GM13976 (cell line): ENCODE data around the gene SCNN1A.

Experiments used
- DNase-seq: peaks from one replicate; pipeline ENCODE4 v3.0.0; 2012; ENCODE audit warnings: low spot score
- in situ Hi-C: fragments of 300-500 bp; cut with MboI; formaldehyde crosslinking; loops from one replicate; pipeline ENCODE4 v1.12.0; 2022; ENCODE audit warnings: low sequenced_read_pairs, mixed read lengths, inconsistent platforms; ENCODE audit not compliant: unreplicated experiment
- TF ChIP-seq, protein P1 (sequence below): IDR thresholded peaks from 2 replicates; pipeline ENCODE4 v1.5.1; 2012; ENCODE audit warnings: borderline replicate concordance, mild to moderate bottlenecking; ENCODE audit not compliant: insufficient read depth; ENCODE audit errors: extremely low read depth, missing control alignments, control extremely low read depth

Gene SCNN1A

DNA sequence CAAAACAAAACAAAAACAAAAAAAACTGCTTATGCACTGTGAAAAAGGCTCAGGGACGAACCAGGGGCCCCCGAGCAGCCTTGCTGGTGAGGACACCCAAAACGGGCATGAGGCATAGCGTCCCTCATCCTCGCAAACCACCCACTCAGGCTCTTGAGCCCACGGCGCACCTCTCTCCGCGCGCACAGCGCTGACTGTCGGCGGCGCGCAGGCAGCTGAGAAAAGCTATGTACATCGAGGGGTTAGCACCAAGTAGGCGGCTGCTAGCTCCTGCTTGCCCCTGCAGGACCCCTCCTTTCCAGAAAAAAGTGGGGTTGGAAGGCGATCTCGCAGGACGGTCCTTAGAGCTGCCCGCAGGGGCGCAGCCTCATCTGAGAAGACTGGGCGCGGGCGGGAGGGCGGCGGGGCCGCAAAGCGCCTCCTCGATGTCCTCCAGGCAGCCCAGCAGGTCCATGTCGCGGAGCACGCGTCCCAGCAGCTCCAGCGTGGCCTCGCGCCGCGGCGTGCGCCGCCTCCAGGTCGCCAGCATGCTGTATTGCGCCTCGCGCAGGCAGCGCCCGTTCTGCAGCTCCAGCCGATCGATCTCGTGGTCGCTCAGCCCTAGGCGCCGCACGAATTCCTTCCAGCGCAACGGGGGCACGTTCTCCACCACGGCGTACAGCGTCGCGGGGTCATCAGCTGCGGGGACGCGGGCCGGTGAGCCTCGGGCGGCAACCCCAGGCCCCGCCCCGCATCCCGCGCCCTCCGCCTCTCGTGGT, 46.2 kb downstream of the SCNN1A start:
- TF ChIP-seq, protein P1, sequence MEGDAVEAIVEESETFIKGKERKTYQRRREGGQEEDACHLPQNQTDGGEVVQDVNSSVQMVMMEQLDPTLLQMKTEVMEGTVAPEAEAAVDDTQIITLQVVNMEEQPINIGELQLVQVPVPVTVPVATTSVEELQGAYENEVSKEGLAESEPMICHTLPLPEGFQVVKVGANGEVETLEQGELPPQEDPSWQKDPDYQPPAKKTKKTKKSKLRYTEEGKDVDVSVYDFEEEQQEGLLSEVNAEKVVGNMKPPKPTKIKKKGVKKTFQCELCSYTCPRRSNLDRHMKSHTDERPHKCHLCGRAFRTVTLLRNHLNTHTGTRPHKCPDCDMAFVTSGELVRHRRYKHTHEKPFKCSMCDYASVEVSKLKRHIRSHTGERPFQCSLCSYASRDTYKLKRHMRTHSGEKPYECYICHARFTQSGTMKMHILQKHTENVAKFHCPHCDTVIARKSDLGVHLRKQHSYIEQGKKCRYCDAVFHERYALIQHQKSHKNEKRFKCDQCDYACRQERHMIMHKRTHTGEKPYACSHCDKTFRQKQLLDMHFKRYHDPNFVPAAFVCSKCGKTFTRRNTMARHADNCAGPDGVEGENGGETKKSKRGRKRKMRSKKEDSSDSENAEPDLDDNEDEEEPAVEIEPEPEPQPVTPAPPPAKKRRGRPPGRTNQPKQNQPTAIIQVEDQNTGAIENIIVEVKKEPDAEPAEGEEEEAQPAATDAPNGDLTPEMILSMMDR = no peak
- no peak for DNase-seq
- in situ Hi-C loops = no loop called here

DNA sequence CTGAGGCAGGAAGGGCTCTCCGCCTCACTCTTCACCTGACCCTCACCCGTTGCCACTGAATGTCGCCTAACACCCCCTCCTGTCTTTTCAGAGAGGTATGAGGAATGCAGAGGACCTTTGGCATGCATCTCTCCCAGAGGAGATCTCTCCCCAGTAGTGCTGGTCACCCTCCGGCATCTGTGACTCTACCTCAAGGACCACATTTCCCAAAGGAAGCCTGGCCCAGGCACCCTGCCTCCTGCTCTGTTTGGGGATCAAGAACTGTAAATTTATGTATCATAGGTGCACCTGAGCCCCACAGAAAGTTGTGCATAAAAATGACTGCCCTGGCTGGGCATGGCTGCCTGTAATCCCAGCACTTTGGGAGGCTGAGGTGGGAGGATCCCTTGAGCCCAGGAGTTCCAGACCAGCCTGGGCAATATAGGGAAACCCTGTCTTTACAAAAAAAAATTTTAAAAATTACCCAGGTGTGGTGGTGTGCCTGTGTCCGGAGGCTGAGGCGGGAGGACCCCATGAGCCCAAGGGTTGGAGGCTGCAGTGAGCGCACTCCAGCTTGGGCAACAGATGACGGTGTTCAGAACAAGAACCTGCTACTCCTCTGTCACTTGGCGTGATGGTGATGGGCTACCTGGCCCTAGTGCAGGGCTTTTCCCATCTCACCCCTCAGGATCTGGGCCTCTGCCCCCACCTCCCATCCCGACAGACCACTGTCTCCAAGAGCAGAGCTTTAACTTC, 47.2 kb downstream of the SCNN1A start:
- TF ChIP-seq, protein P1 = no peak
- no peak for DNase-seq
- in situ Hi-C loops = no loop called here

DNA sequence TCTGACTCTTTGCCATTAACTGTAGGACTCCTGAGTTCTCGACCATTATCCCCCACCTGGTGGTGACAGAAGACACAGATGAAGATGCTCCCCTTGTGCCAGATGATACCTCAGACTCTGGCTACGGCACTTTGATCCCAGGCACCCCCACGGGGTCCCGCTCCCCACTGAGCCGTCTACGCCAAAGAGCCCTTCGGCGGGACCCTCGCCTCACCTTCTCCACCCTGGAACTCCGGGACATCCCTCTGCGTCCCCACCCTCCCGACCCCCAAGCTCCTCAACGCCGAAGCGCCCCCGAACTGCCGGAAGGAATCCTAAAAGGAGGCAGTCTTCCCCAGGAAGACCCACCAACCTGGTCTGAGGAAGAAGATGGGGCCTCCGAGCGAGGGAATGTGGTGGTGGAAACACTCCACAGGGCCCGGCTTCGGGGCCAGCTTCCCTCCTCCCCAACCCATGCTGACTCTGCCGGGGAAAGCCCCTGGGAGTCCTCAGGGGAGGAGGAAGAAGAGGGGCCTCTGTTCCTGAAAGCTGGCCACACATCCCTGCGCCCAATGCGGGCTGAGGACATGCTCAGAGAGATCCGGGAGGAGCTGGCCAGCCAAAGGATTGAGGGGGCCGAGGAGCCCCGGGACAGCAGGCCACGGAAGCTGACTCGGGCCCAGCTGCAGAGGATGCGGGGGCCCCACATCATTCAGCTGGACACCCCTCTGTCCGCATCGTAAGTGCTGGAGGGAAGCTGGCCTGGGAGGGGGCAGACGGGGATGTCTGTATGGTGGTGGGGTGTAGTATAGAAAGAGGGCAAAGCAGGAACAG, 47.9 kb downstream of the SCNN1A start:
- TF ChIP-seq, protein P1 = no peak
- no peak for DNase-seq
- in situ Hi-C loops = no loop called here

DNA sequence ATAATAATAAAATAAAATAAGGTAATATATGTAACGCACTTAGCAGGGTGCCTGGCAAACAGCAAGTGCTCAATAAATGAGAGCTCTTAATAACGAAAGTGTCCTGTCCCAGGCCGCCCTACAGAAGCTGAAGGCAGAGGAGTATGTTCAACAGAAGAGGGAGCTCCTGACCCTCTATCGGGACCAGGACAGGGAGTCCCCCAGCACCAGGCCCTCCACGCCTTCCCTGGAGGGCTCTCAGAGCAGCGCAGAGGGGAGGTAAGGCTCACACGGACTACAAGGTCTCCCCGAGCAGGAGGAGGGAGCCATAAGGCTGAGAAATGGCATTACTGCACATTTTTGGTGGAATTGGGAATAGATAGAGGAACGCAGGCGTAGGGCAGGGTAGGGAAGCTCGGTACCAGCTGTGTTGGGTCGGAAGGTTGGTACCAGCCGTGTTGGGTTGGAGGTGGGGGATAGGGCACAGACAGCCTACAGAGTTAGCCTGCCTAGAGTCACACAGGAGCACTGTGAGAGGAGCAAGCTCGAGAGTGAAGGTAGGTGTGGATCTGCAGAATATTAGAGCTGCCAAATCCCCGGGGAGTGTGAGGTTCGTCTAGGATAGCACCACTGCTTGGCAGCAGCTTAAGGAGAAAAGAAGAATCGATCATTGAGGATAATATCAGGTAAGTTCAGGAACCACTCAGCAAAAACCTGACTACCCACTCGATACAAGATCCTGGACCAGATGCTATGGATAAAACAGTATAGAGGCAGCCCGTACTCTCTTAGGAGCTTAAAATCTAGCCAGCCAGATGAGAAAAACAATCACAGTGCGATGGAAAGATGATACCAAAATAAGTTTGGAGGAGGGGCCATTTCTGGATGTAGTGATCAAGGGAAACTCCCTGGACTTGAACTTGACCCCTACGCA, 48.8 kb downstream of the SCNN1A start:
- peak; percentile 74 for DNase-seq
- TF ChIP-seq, protein P1 = no peak
- in situ Hi-C loops = no loop called here

DNA sequence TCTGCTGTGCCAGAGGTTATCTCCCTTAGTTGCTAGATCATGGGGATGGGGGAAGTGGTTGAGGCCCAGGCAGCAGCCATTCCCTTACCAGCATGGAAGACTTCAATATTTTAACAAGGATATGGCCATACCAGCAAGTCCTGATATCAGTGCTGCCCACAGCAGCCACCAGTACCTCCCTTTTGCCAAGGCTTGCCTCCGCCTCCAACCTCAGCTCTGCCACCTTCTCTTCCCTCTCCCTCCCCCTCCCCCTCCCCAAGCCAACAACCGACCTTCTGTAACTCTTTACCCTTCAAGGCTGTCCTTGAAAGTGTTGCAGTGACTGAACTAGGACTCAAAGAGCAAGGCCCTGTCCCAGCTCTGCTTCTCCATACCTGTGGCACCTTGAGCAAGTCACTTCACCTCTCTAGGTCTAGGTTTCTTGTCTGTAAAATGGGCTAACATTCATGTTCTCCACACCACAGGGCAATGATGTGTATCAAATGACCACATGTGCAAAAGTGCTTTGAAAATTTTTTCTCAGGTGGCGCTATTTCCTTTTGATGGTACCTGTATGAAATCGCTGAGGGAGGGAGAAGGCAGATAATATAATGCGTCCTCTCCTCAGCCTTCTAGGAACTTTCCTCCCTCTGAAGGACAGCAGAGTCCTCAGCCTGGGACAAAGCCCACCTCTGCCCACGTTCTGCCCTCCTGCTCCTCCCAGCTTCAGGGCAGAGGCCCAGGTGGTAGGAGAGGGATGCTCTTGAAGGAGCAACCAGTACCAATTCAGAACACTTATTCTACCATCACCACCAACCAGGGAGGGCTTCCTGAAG, 50.2 kb downstream of the SCNN1A start:
- in situ Hi-C loops = no loop called here
- TF ChIP-seq, protein P1 = no peak
- no peak for DNase-seq
